ENCODE data around the gene ASB17.
"Not testable (repeated sequence)": the region's sequence is repeated elsewhere in the genome, so short reads cannot be mapped to it uniquely, and the experiment has no call there.

ASB17 gene, protein sequence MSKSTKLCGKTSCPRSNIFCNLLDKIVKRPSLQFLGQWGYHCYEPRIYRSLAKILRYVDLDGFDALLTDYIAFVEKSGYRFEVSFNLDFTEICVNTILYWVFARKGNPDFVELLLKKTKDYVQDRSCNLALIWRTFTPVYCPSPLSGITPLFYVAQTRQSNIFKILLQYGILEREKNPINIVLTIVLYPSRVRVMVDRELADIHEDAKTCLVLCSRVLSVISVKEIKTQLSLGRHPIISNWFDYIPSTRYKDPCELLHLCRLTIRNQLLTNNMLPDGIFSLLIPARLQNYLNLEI

DNA sequence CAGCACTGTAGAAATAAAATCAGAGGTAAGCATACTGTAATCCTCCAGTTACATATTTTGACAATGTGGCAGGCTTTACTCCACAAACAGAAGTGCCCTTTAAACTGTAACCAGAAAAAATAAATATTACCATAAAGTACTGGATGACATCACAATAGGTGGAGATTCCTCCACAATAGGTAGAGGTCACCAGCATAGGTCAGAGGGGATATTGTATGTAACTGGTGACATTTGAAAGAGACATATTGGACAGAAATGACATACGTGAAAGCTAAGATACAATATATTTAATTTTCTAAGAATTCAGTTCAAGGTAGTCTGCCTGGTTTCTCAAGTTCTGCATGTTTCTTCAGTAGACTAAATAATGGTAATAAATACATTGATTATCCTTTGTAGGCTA, at the start of gene ASB17:
Gene ASB17 (minus strand): TSS at position 101 of the 400 bp plus-strand sequence. CDS start 113 bp downstream, outside the sequence.
- no peak for DNase-seq (ENCODE audit: low read depth)

DNA sequence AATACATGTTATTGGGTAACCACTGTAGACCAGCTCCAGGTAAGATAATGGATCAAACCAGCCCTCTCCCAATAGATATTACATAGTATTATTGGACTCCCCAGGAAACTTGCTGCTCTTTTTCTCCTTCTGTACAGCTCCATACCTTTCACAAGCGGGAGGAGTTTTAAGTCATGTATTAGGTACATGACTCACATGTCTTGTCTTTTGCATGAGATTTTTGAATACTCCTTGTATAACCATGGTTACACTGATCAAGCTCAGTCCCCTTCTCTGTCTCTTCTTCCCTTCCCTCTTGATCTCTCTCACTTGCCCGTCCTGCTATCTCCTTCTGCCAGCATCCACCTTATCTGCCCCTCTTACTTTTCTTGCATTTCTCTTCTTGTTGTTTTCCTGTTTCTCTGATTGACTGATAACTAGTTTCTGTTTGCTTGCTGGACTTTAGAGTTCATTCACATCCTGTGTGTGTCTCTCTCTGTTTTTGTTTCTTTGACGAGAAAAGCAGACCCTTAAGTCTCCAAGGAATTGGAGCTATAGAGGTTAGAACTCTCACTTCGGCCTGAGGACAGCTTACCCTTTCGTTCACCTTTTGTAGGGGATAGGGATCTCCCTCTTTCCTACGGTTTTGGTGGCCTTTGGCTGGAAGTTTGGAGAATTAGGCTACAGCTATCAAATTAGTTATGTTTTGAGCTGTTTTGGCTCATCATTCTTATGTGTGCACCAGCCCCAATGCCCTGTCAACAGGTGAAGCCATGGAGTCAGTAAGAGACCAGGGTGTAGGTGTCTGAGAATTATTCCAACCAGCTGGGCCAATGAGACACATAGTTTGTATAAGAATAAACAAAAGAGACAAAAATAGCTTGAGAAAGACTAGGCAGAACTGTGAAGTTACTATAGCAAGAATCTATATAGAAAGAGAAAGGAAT, 49.0 kb upstream of the ASB17 start:
- DNase-seq (ENCODE audit: low read depth), result no peak

DNA sequence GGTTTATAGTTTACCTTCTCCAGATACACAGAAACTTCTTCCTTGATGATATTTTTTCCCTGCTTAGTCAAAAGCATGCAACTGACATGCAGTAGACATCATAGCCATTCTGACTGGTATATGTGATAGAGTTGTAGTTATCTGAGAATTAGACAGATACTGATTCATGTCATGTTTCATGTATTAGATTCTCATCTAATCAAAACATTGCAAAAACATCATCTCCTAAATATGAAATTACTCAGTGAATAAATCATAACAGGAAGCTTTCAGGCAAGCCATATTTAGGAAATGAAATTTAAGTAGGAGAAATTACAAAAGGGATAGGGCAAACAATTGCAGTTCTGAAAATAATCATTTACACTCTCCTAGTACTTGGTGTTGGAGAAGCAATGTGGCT, 38.4 kb upstream of the ASB17 start:
- no peak for DNase-seq (ENCODE audit: low read depth)

DNA sequence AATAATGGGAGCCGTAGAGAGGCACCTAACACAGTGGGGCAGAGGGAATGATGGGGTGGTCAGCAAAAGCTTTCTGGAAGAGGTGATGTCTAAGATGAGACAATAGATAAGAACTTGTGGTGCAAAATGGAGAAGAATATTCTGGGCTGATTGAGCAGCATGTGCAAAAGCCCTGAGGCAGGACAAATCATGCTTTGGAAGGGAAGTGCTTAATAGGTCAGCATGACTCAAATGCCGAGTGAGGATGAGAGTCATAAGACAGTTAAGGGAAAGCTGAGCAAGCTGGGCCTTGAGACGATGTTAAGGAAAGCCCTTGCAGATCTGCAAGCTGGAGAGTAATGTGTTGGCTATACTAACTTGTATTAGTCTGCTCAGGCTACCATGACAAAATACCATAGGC, 37.3 kb upstream of the ASB17 start:
- no peak for DNase-seq (ENCODE audit: low read depth)

DNA sequence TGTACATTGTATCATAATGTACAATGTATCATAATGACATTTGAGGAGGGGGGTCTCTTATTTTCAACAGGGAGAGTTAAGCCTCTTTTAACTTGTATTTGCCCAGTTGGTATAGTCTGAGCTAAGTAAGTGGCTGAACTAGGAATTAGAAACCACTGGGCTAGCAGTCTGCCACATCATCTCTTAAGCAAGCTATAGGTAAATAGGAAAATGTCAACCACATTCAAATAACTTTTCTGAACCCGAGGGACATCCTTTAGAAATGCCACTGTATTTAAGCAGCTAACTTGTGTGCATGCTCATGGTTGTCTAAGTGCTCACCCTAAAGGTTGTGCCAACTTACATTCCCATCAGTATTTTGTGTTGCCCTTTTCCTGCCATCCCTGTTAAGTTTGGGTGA, 35.5 kb upstream of the ASB17 start:
- DNase-seq (ENCODE audit: low read depth), result no peak

DNA sequence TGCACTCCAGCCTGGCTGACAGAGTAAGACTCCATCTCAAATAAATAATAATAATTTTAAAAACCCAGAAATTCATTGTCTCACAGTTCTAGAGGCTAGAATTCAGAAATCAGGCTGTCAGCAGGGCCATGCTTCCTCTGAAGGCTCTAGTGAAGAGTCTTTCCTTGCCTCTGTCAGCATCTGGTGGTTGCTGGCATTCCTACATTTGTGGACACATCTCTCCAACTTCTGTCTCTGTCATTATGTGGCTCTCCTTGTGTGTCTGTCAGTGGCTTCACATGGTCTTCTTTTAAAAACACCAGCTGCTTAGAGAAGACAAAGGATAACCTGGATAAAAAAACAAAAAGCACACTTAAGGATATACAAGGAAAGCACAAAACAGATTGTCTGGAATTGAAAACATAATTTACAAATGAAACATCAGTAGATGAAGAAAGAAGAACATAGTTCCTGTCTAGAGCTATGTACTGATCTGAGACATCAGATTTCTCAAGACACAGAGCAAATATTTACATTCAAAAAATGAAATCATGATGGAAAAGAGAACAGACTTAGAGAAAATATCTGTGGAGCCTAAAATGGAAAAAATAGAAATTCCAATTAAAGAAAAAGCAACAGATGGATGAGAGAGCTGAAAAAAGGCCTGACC, 32.7 kb upstream of the ASB17 start:
- no peak for DNase-seq (ENCODE audit: low read depth)

DNA sequence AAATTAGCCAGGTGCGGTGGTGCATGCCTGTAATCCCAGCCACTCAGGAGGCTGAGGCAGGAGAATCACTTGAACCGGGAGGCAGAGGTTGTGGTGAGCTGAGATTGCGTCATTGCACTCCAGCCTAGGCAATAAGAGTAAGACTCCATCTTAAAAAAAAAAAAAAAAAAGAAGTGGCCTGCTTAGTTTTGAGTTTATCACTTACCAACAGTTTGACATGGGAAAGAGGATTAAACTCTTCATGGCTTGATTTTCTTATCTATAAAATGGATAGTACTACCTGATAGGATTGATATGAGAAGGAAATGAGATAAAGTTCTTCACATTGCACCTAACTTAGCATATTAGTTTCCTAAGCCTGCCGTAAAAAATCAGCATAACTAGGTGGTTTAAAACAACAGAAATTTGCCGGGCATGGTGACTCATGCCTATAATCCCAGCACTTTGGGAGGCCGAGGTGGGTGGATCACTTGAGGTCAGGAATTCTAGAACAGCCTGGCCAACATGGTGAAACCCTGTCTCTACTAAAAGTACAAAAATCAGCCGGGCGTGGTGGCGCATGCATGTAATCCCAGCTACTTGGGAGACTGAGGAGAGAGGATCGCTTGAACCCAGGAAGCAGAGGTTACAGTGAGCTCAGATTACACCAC, 32.0 kb upstream of the ASB17 start:
- DNase-seq (ENCODE audit: low read depth), result peak; percentile 79

DNA sequence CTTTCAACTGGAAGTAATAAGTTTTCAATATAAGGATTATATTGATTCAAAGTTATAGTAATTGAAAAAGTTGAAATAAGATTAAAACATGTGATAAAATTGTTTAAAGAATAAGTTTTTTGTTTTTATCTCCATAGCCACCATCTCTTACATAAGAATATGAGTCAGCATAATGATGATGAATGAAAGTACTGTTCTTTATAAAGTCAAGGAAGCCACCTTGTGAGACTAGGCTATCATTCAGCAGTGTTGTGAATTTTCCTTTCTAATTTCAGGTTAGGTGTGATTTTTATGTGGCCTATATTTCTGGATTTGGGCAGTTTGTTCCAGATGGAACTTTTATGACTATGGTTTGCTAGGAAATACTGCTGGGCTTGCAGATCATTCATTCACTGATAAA, 22.4 kb upstream of the ASB17 start:
- no peak for DNase-seq (ENCODE audit: low read depth)

DNA sequence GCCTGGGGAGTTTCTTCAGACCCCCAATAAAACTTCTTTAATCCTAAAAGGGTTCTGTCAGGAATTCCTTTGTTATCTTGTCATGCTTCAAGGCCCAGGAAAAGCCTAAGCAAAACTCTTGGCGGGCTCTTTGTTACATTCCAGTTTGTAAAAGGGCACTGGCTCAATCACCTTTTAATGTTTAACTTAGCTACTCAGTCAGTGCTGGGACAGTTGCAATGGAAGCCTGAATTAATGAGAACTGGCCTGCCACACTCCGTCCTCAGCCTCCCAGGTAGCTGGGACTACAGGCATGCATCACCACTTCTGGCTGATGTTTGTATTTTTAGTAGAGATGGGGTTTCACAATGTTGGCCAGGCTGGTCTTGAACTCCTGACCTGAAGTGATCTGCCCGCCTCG, 21.3 kb upstream of the ASB17 start:
- DNase-seq (ENCODE audit: low read depth), result no peak

DNA sequence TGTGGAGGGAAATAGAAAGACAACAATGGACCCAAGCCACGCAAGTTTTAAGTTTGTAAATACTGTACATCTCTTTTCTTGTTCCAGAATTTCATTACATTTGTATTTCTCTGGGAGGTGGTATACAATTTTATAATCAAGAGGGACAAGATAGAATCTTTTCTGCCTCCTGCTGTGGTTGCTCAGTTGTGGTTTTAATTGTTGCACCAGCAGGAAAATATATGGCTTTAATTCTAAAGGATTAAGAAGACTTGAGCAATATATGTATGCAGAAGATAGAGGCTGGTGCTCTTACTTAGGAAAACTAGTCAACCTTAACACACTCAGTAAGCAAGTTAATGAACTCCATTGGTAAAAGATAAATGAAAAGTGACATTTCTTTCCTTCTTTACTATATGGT, 19.8 kb upstream of the ASB17 start:
- no peak for DNase-seq (ENCODE audit: low read depth)

DNA sequence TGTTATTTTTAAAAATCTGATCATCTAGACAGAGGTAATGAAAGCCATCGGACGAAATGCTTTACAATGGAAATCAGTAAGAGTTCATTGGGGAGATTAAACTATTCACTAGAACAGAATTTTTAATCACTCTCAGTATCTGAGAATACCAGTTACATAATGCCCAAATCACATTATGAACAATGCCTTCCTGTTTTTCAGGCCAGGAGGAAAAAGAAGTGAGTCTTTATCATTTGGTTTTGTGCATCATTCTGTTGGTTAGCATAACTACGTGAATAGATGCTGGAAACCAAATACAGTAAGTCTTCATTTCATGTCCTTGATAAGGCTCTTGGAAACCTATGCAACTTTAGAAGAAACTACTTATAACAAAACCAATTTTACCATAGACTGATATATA, 18.0 kb upstream of the ASB17 start:
- DNase-seq (ENCODE audit: low read depth), result no peak

DNA sequence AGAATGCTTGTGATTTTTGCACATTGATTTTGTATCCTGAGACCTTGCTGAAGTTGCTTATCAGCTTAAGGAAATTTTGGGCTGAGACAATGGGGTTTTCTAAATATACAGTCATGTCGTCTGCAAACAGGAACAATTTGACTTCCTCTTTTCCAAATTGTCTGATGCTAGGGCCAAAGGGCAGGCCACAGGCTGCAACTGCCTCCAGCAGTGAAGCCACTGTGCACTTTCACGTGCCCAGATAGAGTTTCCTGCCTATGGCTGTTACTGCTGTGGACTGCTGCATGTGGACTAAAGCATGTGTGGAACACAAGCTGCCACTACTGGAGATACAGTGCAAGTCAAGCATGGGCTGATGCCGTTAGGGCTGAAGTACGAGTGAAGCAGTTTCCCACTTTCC, 10.8 kb upstream of the ASB17 start:
- DNase-seq (ENCODE audit: low read depth), result not testable (repeated sequence)

DNA sequence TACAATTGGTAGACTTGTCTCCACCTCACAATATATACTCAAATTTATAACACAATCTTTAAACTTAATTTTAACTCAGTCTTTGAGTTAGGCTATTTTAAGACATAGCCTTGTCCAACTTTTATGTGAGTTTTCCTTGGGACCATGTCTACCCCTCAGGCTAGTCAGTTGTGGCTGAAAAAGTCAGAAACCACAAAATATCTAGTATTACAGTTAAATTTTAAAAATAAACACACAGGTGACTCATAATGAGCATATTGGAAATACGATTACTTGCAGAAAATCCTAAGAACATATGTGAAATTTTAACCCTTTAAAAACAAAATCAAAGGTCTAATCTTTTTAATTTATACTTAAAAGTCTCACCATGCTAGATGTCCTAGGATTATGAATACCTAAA, 4.8 kb upstream of the ASB17 start:
- peak; percentile 15 for DNase-seq (ENCODE audit: low read depth)

DNA sequence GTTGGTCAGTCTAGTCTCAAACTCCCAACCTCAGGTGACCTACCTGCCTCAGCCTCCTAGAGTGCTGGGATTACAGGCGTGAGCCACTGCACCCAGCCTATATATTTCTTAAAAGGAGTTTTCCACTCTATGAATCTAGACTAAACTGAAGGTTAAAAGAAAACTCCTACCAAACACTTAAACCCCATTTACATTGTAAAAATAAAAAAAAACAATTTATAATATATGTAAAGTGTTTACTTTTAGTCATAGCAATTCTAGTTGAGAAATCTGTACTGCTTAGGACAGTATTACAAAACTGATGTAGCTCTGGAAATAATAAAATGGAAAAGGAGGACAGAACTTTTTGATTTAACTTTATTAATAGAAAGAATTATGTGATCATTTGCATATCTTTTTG, 9.5 kb downstream of the ASB17 start:
- DNase-seq (ENCODE audit: low read depth), result no peak

DNA sequence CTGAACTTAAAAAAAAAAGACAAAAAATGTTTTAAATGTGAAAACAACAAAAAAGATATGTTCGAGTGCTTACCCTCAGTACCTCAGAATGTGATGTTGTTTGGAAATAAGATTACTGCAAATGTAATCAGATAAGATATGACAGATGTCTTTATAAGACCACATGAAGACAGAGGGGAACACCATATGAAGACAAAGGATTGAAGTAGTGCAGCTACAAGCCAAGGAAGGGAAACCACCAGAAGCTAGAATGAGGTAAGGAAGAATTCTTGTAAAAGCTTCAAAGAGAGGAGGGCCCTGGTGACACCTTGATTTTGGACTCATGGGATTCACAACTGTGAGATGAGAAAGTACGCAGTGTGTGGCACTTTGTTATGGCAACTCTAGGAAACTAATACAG, 15.4 kb downstream of the ASB17 start:
- no peak for DNase-seq (ENCODE audit: low read depth)

DNA sequence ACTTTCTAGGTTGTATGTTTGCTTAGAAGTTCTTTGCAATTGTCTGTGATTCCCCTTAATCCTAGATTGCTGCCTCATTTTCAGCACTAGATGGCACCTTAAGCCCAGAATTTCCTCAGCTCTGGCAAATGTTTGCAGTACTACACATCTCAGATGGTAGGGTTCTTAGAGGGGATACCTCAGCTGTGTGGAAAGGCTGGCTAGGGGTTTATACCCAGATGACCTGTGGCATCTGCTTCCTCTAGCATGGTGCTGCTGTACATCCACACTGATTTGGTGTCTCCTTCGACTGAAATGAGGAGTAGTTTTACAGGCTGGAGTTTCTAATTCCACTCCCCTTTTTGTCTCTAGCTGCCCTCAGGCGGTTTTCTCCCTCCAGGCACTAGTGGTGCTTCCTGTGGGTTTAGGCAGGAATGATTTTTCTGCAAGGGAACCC, 23.5 kb downstream of the ASB17 start:
- peak; percentile 43 for DNase-seq (ENCODE audit: low read depth)

DNA sequence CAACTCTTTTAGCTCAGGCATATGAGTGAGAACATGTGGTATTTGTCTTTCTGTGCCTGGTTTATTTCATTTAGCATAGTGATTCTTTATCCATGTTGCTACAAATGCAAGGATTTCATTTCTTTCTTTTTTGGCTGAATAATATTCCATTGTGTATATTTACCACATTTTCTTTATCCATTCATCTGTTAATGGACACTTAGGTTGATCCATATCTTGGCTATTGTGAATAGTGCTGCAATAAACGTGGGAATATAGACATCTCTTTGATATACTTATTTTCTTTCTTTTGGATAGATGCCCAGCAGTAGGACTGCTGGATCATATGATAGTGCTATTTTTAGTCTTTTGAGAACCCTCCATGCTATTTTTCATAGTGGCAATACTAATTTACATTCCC, 30.8 kb downstream of the ASB17 start:
- no peak for DNase-seq (ENCODE audit: low read depth)

DNA sequence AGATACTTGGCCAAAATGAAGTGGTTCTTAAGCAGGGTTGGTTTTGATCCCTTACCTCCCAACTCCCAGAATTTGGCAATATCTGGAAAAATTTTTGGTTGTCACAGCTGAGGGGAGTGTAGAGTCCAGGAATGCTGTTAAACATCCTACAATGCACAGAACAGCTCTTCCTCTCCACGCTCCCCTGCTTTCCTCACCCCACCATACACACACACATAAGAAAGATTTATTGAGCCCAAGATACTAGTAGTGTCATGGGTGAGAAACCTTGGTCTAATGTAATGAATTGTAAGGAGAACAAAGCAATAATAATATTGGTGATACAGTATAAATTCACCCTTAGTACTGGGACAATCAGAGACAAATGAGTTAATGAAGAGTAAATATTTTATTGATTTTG, 47.8 kb downstream of the ASB17 start:
- no peak for DNase-seq (ENCODE audit: low read depth)

DNA sequence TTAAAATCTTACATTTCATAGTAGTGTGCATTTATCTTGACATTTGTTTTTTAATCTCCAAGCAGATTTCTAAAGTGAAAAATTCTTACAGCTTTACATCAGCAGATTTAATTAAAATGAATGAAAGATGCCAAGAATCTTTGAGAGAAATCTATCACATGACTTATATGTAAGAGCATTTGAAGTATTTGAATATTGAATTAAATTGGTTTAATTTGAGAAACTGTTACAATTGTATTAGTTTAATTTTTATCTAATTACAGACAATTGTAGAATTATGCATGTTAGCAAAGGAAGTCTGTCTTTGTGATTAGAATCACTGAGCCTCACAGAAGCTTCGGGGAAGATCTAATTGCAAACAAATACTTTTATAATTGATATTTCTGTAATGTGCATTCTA, 52.2 kb downstream of the ASB17 start:
- DNase-seq (ENCODE audit: low read depth), result no peak

DNA sequence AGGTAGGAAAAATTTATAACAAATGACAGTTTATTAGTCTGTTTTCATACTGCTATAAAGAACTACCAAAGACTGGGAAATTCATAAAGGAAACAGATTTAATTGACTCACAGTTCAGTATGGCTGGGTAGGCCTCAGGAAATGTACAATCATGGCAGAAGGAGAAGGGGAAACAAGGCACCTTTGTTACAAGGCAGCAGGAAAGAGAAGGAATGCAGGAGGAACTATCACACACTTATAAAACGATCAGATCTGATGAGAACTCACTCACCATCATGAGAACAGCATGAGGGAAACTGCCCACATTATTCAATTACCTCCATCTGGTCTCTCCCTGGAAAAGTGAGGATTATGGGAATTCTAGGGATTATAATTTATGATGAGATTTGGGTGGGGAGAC, 61.3 kb downstream of the ASB17 start:
- DNase-seq (ENCODE audit: low read depth), result no peak
